ENCODE measurements around the gene NECAB3.

NECAB3 gene

GRCh38 chr20:33621717-33622400, 52.4 kb downstream of the NECAB3 start:
- no peak overlapping the region for H3K27ac ChIP-seq (ENCODE audit: low read depth, low read length)
- no peaks in the 10 kb centered on the region for H3K79me2 ChIP-seq (ENCODE audit: insufficient read depth, low read length)
- no peaks in the 10 kb centered on the region for H3K9me2 ChIP-seq (replicated peaks; ENCODE audit: insufficient read depth, low read length)
- H3K36me3 ChIP-seq (ENCODE audit: low read length) = no peaks in the 10 kb centered on the region; the same call in 1 of the 2 replicates
- no peak overlapping the region for H3K4me3 ChIP-seq (ENCODE audit: insufficient read depth, low read length, poor library complexity, severe bottlenecking)
- TF ChIP-seq EZH2phosphoT487 (conservative IDR thresholded peaks at IDR 0.05; ENCODE audit: low read length) (no peak), CTCF (IDR thresholded peaks at IDR 0.05; ENCODE audit: insufficient read depth, low read length, poor library complexity, severe bottlenecking) (no peak)
- no peak overlapping the region for H3K4me2 ChIP-seq (ENCODE audit: low read depth, low read length, poor library complexity, severe bottlenecking)
- no peak overlapping the region for H3K9ac ChIP-seq (ENCODE audit: low read length)
- no peaks in the 10 kb centered on the region for H4K20me1 ChIP-seq (ENCODE audit: low read depth, low read length)
- no peaks in the 10 kb centered on the region for H3K9me3 ChIP-seq (ENCODE audit: insufficient read depth, low read length)
- H3K27me3 ChIP-seq (ENCODE audit: low read length) = no peaks in the 10 kb centered on the region
- H2AFZ ChIP-seq (ENCODE audit: low read depth, low read length, severe bottlenecking) = no peak overlapping the region
- H3F3A ChIP-seq (ENCODE audit: insufficient read depth) = no peaks in the 10 kb centered on the region

GRCh38 chr20:33612001-33612400, 62.2 kb downstream of the NECAB3 start:
- H4K20me1 ChIP-seq (ENCODE audit: low read depth, low read length) = no peaks in the 10 kb centered on the region
- H3K9me2 ChIP-seq (replicated peaks; ENCODE audit: insufficient read depth, low read length) = no peaks in the 10 kb centered on the region
- no peaks in the 10 kb centered on the region for H3K9me3 ChIP-seq (ENCODE audit: insufficient read depth, low read length)
- H3K36me3 ChIP-seq (ENCODE audit: low read length) = no peaks in the 10 kb centered on the region
- no peak overlapping the region for H3K27ac ChIP-seq (ENCODE audit: low read depth, low read length)
- no peaks in the 10 kb centered on the region for H3F3A ChIP-seq (ENCODE audit: insufficient read depth)
- no peaks in the 10 kb centered on the region for H3K79me2 ChIP-seq (ENCODE audit: insufficient read depth, low read length)
- H3K4me2 ChIP-seq (ENCODE audit: low read depth, low read length, poor library complexity, severe bottlenecking) = no peak overlapping the region
- no peak overlapping the region for H3K4me3 ChIP-seq (ENCODE audit: insufficient read depth, low read length, poor library complexity, severe bottlenecking)
- TF ChIP-seq CTCF (IDR thresholded peaks at IDR 0.05; ENCODE audit: insufficient read depth, low read length, poor library complexity, severe bottlenecking) = no peak
- no peak for TF ChIP-seq EZH2phosphoT487 (conservative IDR thresholded peaks at IDR 0.05; ENCODE audit: low read length)
- no peak overlapping the region for H3K9ac ChIP-seq (ENCODE audit: low read length)
- H3K27me3 ChIP-seq (ENCODE audit: low read length) = no peaks in the 10 kb centered on the region
- no peak overlapping the region for H2AFZ ChIP-seq (ENCODE audit: low read depth, low read length, severe bottlenecking)

GRCh38 chr20:33611106-33611505, 63.1 kb downstream of the NECAB3 start:
- H3K9me2 ChIP-seq (replicated peaks; ENCODE audit: insufficient read depth, low read length) = no peaks in the 10 kb centered on the region
- no peaks in the 10 kb centered on the region for H3K36me3 ChIP-seq (ENCODE audit: low read length)
- H3K9ac ChIP-seq (ENCODE audit: low read length) = no peak overlapping the region
- TF ChIP-seq CTCF (IDR thresholded peaks at IDR 0.05; ENCODE audit: insufficient read depth, low read length, poor library complexity, severe bottlenecking) = no peak
- no peak for TF ChIP-seq EZH2phosphoT487 (conservative IDR thresholded peaks at IDR 0.05; ENCODE audit: low read length)
- no peaks in the 10 kb centered on the region for H4K20me1 ChIP-seq (ENCODE audit: low read depth, low read length)
- H3F3A ChIP-seq (ENCODE audit: insufficient read depth) = no peaks in the 10 kb centered on the region
- no peak overlapping the region for H3K4me2 ChIP-seq (ENCODE audit: low read depth, low read length, poor library complexity, severe bottlenecking)
- no peaks in the 10 kb centered on the region for H3K79me2 ChIP-seq (ENCODE audit: insufficient read depth, low read length)
- no peak overlapping the region for H3K4me3 ChIP-seq (ENCODE audit: insufficient read depth, low read length, poor library complexity, severe bottlenecking)
- H3K27ac ChIP-seq (ENCODE audit: low read depth, low read length) = no peak overlapping the region
- H3K27me3 ChIP-seq (ENCODE audit: low read length) = no peaks in the 10 kb centered on the region
- no peak overlapping the region for H2AFZ ChIP-seq (ENCODE audit: low read depth, low read length, severe bottlenecking)
- H3K9me3 ChIP-seq (ENCODE audit: insufficient read depth, low read length) = no peaks in the 10 kb centered on the region
